GM12873 (cell line): ENCODE results near the gene TSEN54.

ENCODE experiments used
- CTCF ChIP-seq: IDR thresholded peaks from 2 replicates; pipeline ENCODE4 v1.5.1; 2012; ENCODE audit warnings: low read depth, mild to moderate bottlenecking, moderate library complexity, low read length, control low read depth; ENCODE audit not compliant: insufficient read depth; ENCODE audit errors: missing control alignments

The TSEN54 gene

DNA sequence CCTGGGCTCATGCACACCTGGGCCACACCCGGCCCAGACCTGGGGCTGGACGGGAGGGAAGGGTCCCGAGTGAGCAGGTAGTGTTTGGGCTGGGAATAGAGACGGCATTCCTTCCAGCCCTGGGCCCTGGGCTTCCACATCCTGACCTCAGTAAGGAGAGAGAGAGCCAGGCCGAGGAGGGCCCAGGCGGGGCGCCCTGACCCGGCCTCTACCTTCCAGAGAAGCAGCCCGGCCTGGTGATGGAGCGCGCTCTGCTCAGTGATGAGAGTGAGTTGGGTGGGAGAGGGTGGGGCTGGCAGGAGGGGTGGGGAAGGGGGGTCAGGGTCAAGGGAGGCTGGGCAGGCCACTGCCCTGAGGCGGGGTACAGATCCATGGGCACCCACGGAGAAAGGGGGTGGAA lies 57.7 kb downstream of the TSEN54 start:
- no peak for TF ChIP-seq CTCF
